ENCODE results near the gene TRNT1. TPM values are rescaled to one million over a fixed set of nuclear protein-coding genes. Genes with fewer than 3 reads are reported as not detected.

The TRNT1 gene
- total RNA-seq, 1 donor from 2014 or later, result 16.0 TPM

DNA sequence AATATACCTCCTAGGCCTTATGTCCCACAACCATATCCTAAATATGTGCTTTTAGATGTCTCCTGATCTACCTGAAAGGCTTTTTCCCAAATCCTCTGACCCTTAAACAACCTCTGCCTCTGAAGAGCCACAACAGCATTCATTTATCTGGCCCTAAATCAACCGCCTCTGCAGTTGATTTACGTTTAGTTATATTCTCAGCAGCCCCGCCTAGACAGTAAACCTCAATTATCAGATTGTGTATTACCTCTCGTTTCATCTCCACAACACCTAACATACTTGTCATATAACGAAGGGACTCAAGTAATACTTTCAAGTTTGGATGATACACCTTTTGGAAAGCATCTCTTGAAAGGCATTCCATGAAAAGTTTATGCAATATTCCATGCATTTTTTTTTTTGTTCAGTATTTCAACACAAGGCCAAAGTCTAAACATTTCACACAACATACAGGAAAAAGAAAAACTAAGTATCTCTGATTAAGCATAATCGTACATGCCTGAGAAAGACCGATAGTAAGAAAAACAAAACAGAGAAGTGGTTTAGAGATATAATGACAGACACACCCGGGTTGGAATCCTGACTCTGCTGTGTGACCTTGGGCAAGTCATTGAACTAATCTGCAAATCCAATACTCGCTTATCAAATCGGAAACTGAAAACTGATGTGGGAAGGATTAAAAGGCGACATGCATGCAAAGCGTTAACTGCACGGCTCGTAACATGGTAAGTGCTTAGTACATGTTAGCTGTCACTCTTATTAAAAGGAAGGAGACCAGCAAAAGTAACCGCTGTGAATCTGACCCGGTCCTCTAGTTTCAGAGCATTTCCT, 52.0 kb downstream of the TRNT1 start:
- H3K36me3 Mint-ChIP-seq (ENCODE audit: low read depth, unreplicated experiment), result no peaks in the 10 kb centered on the region
- H3K9ac ChIP-seq (ENCODE audit: low read length), result peak overlapping the region; percentile 91
- H3K9me3 Mint-ChIP-seq (ENCODE audit: unreplicated experiment), result no peaks in the 10 kb centered on the region
- FAIRE-seq (no peak), DNase-seq (ENCODE audit: low read depth) (no peak)
- peaks cover 13% of the 10 kb centered on the region for H3K4me1 ChIP-seq (ENCODE audit: insufficient read depth, low read length)
- peak overlapping the region; percentile 90 for H3K4me3 ChIP-seq (ENCODE audit: insufficient read depth, low read depth, low read length)
- TF ChIP-seq EZH2 (IDR thresholded peaks at IDR 0.05; ENCODE audit: insufficient read depth, low read length), result no peak
- TF ChIP-seq, protein P1, sequence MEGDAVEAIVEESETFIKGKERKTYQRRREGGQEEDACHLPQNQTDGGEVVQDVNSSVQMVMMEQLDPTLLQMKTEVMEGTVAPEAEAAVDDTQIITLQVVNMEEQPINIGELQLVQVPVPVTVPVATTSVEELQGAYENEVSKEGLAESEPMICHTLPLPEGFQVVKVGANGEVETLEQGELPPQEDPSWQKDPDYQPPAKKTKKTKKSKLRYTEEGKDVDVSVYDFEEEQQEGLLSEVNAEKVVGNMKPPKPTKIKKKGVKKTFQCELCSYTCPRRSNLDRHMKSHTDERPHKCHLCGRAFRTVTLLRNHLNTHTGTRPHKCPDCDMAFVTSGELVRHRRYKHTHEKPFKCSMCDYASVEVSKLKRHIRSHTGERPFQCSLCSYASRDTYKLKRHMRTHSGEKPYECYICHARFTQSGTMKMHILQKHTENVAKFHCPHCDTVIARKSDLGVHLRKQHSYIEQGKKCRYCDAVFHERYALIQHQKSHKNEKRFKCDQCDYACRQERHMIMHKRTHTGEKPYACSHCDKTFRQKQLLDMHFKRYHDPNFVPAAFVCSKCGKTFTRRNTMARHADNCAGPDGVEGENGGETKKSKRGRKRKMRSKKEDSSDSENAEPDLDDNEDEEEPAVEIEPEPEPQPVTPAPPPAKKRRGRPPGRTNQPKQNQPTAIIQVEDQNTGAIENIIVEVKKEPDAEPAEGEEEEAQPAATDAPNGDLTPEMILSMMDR (IDR thresholded peaks at IDR 0.05; ENCODE audit: insufficient read depth, low read depth, low read length), result no peak
- H3K4me3 Mint-ChIP-seq (ENCODE audit: unreplicated experiment), result peak overlapping the region; percentile 93
- peak overlapping the region; percentile 92 for H2AFZ ChIP-seq (ENCODE audit: low read depth, low read length)
- H3K4me1 Mint-ChIP-seq (ENCODE audit: low read depth, unreplicated experiment), result peaks cover 9% of the 10 kb centered on the region
- H3K9me3 ChIP-seq (ENCODE audit: insufficient read depth, low read depth, low read length), result no peaks in the 10 kb centered on the region
- H3K27me3 Mint-ChIP-seq (ENCODE audit: low read depth, unreplicated experiment), result peaks cover 13% of the 10 kb centered on the region
- peak overlapping the region; percentile 95 for H3K4me2 ChIP-seq (ENCODE audit: low read length)
- H3K36me3 ChIP-seq (ENCODE audit: insufficient read depth, low read length), result peaks cover 2% of the 10 kb centered on the region
- H3K27ac Mint-ChIP-seq (ENCODE audit: unreplicated experiment), result no peak overlapping the region
- H3K79me2 ChIP-seq (ENCODE audit: insufficient read depth, low read length), result peaks cover 42% of the 10 kb centered on the region
- H3K27ac ChIP-seq (ENCODE audit: low read depth, low read length), result peak overlapping the region; percentile 77
- no peaks in the 10 kb centered on the region for H3K27me3 ChIP-seq (ENCODE audit: insufficient read depth, low read length)
- H4K20me1 ChIP-seq (ENCODE audit: insufficient read depth, low read length), result peaks cover 14% of the 10 kb centered on the region

GRCh38 chr3:3179407-3180094, 52.8 kb downstream of the TRNT1 start, which contains the start of gene CRBN:
TSS of gene CRBN (minus strand) at chr3:3179691. CDS start at chr3:3179687, 4 bp downstream.
- Mint-ChIP-seq H3K9me3 (ENCODE audit: unreplicated experiment) (no peaks in the 10 kb centered on the region), H3K4me1 (ENCODE audit: low read depth, unreplicated experiment) (peaks cover 9% of the 10 kb centered on the region), H3K27me3 (ENCODE audit: low read depth, unreplicated experiment) (peaks cover 18% of the 10 kb centered on the region), H3K36me3 (ENCODE audit: low read depth, unreplicated experiment) (no peaks in the 10 kb centered on the region), H3K27ac (ENCODE audit: unreplicated experiment) (peak within 1 kb of the TSS; percentile 19), H3K4me3 (ENCODE audit: unreplicated experiment) (peak within 1 kb of the TSS; percentile 93)
- Histone ChIP-seq H3K9me3 (ENCODE audit: insufficient read depth, low read depth, low read length) (no peaks in the 10 kb centered on the region), H3K36me3 (ENCODE audit: insufficient read depth, low read length) (no peaks in the 10 kb centered on the region), H4K20me1 (ENCODE audit: insufficient read depth, low read length) (peaks cover 14% of the 10 kb centered on the region), H2AFZ (ENCODE audit: low read depth, low read length) (peak within 1 kb of the TSS; percentile 92), H3K4me3 (ENCODE audit: insufficient read depth, low read depth, low read length) (peak within 1 kb of the TSS; percentile 90), H3K4me1 (ENCODE audit: insufficient read depth, low read length) (peaks cover 13% of the 10 kb centered on the region), H3K9ac (ENCODE audit: low read length) (peak within 1 kb of the TSS; percentile 91), H3K79me2 (ENCODE audit: insufficient read depth, low read length) (peaks cover 42% of the 10 kb centered on the region), H3K27ac (ENCODE audit: low read depth, low read length) (peak within 1 kb of the TSS; percentile 77), H3K4me2 (ENCODE audit: low read length) (peak within 1 kb of the TSS; percentile 95), H3K27me3 (ENCODE audit: insufficient read depth, low read length) (no peaks in the 10 kb centered on the region)
- no peak for FAIRE-seq
- peak; percentile 57 for DNase-seq (ENCODE audit: low read depth)
- no peak for TF ChIP-seq EZH2 (IDR thresholded peaks at IDR 0.05; ENCODE audit: insufficient read depth, low read length)
- TF ChIP-seq, protein P1 (IDR thresholded peaks at IDR 0.05; ENCODE audit: insufficient read depth, low read depth, low read length), result peak; percentile 80

Measured in astrocyte (in vitro differentiated cells and primary cell).